H1 (cell line): ENCODE measurements around the gene FGD4. TPM values are rescaled to one million over a fixed set of nuclear protein-coding genes. Genes with fewer than 3 reads are reported as not detected.

Experiments used
- CTCF ChIA-PET: fragments of 300-600 bp; sonication (Branson Sonifier 250); formaldehyde crosslinking; loops from one replicate; lab custom pipeline; 2021; ENCODE audit not compliant: partially characterized antibody; lab: Charles Lee
- POLR2A ChIA-PET: fragments of 300-600 bp; sonication (Branson Sonifier 250); formaldehyde crosslinking; loops from one replicate; lab custom pipeline; 2021; ENCODE audit warnings: inconsistent platforms; ENCODE audit not compliant: partially characterized antibody; lab: Charles Lee
- DNase-seq, 2 experiments: peaks; one replicate each; pipeline versions ENCODE4 v3.0.0 to v3.0.0-alpha.2; 2010 to 2022; ENCODE audit warnings: low spot score in 2 of 2, low read depth in 1 of 2, mixed read lengths in 1 of 2
- FAIRE-seq: peaks from 2 replicates; lab custom pipeline; 2011; peaks lifted over from hg19 to GRCh38; lab: Jason Lieb, UNC
- H2AFZ ChIP-seq: 2 replicates; pipeline ENCODE4 v1.8.1; 2012; ENCODE audit warnings: low read length, inconsistent platforms
- H2AK5ac ChIP-seq: 2 replicates; pipeline ENCODE4 v1.6.1; 2013; ENCODE audit warnings: low read depth, low read length
- H2BK120ac ChIP-seq: replicated peaks from 2 replicates; pipeline ENCODE3; 2013; ENCODE audit warnings: low read depth, low read length, inconsistent platforms
- H2BK12ac ChIP-seq: 2 replicates; pipeline ENCODE4 v1.6.1; 2013; ENCODE audit warnings: low read depth, low read length
- H2BK15ac ChIP-seq: 2 replicates; pipeline ENCODE4 v1.6.1; 2013; ENCODE audit warnings: low read length
- H2BK20ac ChIP-seq: 2 replicates; pipeline ENCODE4 v1.6.1; 2013; ENCODE audit warnings: low read length
- H2BK5ac ChIP-seq: 2 replicates; pipeline ENCODE4 v1.6.1; 2013; ENCODE audit warnings: low read depth, low read length
- H3K14ac ChIP-seq: 2 replicates; pipeline ENCODE4 v1.6.1; 2013; ENCODE audit warnings: inconsistent platforms; ENCODE audit not compliant: insufficient read length
- H3K18ac ChIP-seq: 2 replicates; pipeline ENCODE4 v1.6.1; 2013; ENCODE audit warnings: low read length; ENCODE audit errors: extremely low read depth
- H3K23ac ChIP-seq: 2 replicates; pipeline ENCODE4 v1.6.1; 2013; ENCODE audit warnings: inconsistent platforms; ENCODE audit not compliant: insufficient read length
- H3K23me2 ChIP-seq: 2 replicates; pipeline ENCODE4 v1.6.1; 2013; ENCODE audit warnings: low read depth, low read length
- H3K27ac ChIP-seq: 2 replicates; pipeline ENCODE4 v1.6.1; 2011; ENCODE audit warnings: low read depth, low read length, inconsistent platforms
- H3K27me3 ChIP-seq, 4 experiments: replicated peaks in 1 of 4; 1 replicate in 1 of 4; 2 replicates in 3 of 4; pipeline versions ENCODE4 v1.6.1 to v1.8.1; 2011 to 2013; ENCODE audit warnings: low read length in 3 of 4, mild to moderate bottlenecking in 3 of 4, inconsistent platforms in 2 of 4, mixed read lengths in 2 of 4, moderate library complexity in 1 of 4; ENCODE audit not compliant: control insufficient read depth in 3 of 4, insufficient read depth in 3 of 4; ENCODE audit errors: extremely low read depth in 1 of 4
- H3K36me3 ChIP-seq, 4 experiments: 2 replicates each; pipeline versions ENCODE4 v1.6.1 to v1.8.1; 2011 to 2013; ENCODE audit warnings: mild to moderate bottlenecking in 4 of 4, low read length in 3 of 4, moderate library complexity in 2 of 4, control low read depth in 1 of 4, inconsistent platforms in 1 of 4; ENCODE audit not compliant: insufficient read depth in 4 of 4, control insufficient read depth in 2 of 4
- H3K4ac ChIP-seq: replicated peaks from 2 replicates; pipeline ENCODE3; 2013; ENCODE audit warnings: low read length, low read depth, mixed read lengths, inconsistent platforms; ENCODE audit not compliant: insufficient read length
- H3K4me1 ChIP-seq, 4 experiments: replicated peaks in 1 of 4; 1 replicate in 1 of 4; 2 replicates in 3 of 4; pipeline versions ENCODE4 v1.6.1 to v1.8.1; 2011 to 2013; ENCODE audit warnings: low read length in 3 of 4, inconsistent platforms in 2 of 4, mixed read lengths in 1 of 4; ENCODE audit not compliant: insufficient read depth in 4 of 4, control insufficient read depth in 3 of 4
- H3K4me2 ChIP-seq, 2 experiments: 2 replicates each; pipeline versions ENCODE4 v1.6.1 to v1.8.1; 2011 to 2013; ENCODE audit warnings: low read depth in 2 of 2, low read length in 2 of 2, control low read depth in 1 of 2, inconsistent platforms in 1 of 2, mild to moderate bottlenecking in 1 of 2; ENCODE audit not compliant: insufficient read depth in 1 of 2
- H3K4me3 ChIP-seq, 4 experiments: fragments of 200-600, 300-600 bp in 1 of 4; sonication (generic), shearing (Covaris generic), sonication (Bioruptor Twin) in 1 of 4; 2 replicates each; pipeline versions ENCODE4 v1.5.1 to v1.8.1; 2011 to 2016; ENCODE audit warnings: low read length in 4 of 4, low read depth in 3 of 4, control low read depth in 2 of 4, inconsistent platforms in 2 of 4, mild to moderate bottlenecking in 2 of 4, mixed read lengths in 1 of 4, moderate library complexity in 1 of 4; ENCODE audit not compliant: insufficient read depth in 2 of 4; ENCODE audit errors: extremely low read depth in 1 of 4
- H3K56ac ChIP-seq: replicated peaks from 2 replicates; pipeline ENCODE3; 2013; ENCODE audit warnings: low read depth, mild to moderate bottlenecking, mixed read lengths, low read length, inconsistent platforms; ENCODE audit not compliant: insufficient read length
- H3K79me1 ChIP-seq: 2 replicates; pipeline ENCODE4 v1.6.1; 2013; ENCODE audit warnings: low read depth, low read length, control low read depth
- H3K79me2 ChIP-seq, 2 experiments: 2 replicates each; pipeline versions ENCODE4 v1.6.1 to v1.8.1; 2012 to 2013; ENCODE audit warnings: low read length in 2 of 2, mild to moderate bottlenecking in 2 of 2, inconsistent platforms in 1 of 2; ENCODE audit not compliant: insufficient read depth in 2 of 2, control insufficient read depth in 1 of 2
- H3K9ac ChIP-seq, 4 experiments: replicated peaks in 1 of 4; 1 replicate in 1 of 4; 2 replicates in 3 of 4; pipeline versions ENCODE4 v1.6.1 to v1.8.1; 2011 to 2013; ENCODE audit warnings: low read depth in 3 of 4, low read length in 3 of 4, control low read depth in 2 of 4, mild to moderate bottlenecking in 2 of 4, moderate library complexity in 2 of 4, inconsistent platforms in 1 of 4; ENCODE audit errors: extremely low read depth in 1 of 4
- H3K9me3 ChIP-seq, 2 experiments: 2 replicates each; pipeline versions ENCODE4 v1.6.1 to v1.8.1; 2012 to 2013; ENCODE audit warnings: mild to moderate bottlenecking in 2 of 2, moderate library complexity in 2 of 2, control low read depth in 1 of 2, inconsistent platforms in 1 of 2, low read depth in 1 of 2, low read length in 1 of 2, mixed read lengths in 1 of 2; ENCODE audit not compliant: insufficient read depth in 2 of 2
- H4K20me1 ChIP-seq, 2 experiments: replicated peaks in 1 of 2; 2 replicates each; pipeline versions ENCODE3 to v1.8.1; 2011 to 2013; ENCODE audit warnings: inconsistent platforms in 2 of 2, low read length in 2 of 2, mild to moderate bottlenecking in 1 of 2; ENCODE audit not compliant: insufficient read depth in 2 of 2, control insufficient read depth in 1 of 2
- H4K5ac ChIP-seq: 2 replicates; pipeline ENCODE4 v1.6.1; 2013; ENCODE audit warnings: low read length, low read depth, mixed read lengths, inconsistent platforms; ENCODE audit not compliant: insufficient read length
- H4K8ac ChIP-seq: 2 replicates; pipeline ENCODE4 v1.8.0; 2013; ENCODE audit warnings: mild to moderate bottlenecking, moderate library complexity, low read length, inconsistent platforms; ENCODE audit not compliant: insufficient read depth; ENCODE audit errors: extremely low read depth
- H4K91ac ChIP-seq: replicated peaks from 2 replicates; pipeline ENCODE3; 2013; ENCODE audit warnings: low read length, mixed read lengths, inconsistent platforms; ENCODE audit not compliant: insufficient read length
- BRCA1 ChIP-seq: IDR thresholded peaks from 2 replicates; pipeline ENCODE4 v1.6.1; 2012; ENCODE audit warnings: low read depth, low read length, improper control_type of control experiment
- NRF1 ChIP-seq: IDR thresholded peaks from 2 replicates; pipeline ENCODE4 v1.6.1; 2011; ENCODE audit warnings: mild to moderate bottlenecking, low read depth, low read length, improper control_type of control experiment
- WGBS, 2 experiments: shearing (Covaris generic) in 1 of 2; methylation state at CpG; one replicate each; pipeline versions ENCODE4 v1.1.6 to v1.1.7; 2013 to 2015; ENCODE audit warnings: low lambda C conversion rate in 2 of 2, mixed read lengths in 2 of 2, inconsistent platforms in 1 of 2, low coverage in 1 of 2, missing lambda C conversion rate in 1 of 2; ENCODE audit not compliant: insufficient replicate concordance in 2 of 2, insufficient coverage in 1 of 2, insufficient read length in 1 of 2; ENCODE audit errors: extremely low coverage in 1 of 2, missing lambda C conversion rate in 1 of 2; 5-methylcytosine and 5-hydroxymethylcytosine counted together
- polyA plus RNA-seq, 7 experiments: library from polyadenylated mRNA; depleted of rRNA in 3 of 7; stranded (reverse) in 5 of 7; unstranded in 2 of 7; fragments of >200 nt in 5 of 7; fragments of 200-250 nt in 2 of 7; gene quantifications; 1 replicate in 5 of 7; 2 replicates in 1 of 7; 4 replicates in 1 of 7; pipeline versions ENCODE4 v1.2.1 to v1.2.3, GENCODE V29; 2011 to 2013; ENCODE audit warnings: missing spikeins in 2 of 7, mixed read lengths in 2 of 7
- total RNA-seq: library from RNA; stranded (reverse); fragmentation: NEBNext Ultra II Directional; extraction: Animal tissue kit (Norgen Biotek cat#: 25700); gene quantifications from 2 replicates; pipeline ENCODE4 v1.2.1, GENCODE V29; 2021

FGD4 gene
- total and polyA plus RNA-seq, 2 of the 8 experiments (the other 6 are each of a cell fraction or from before 2014, with no cell fraction given), result 8.5 to 48.2 TPM

GRCh38 chr12:32475724-32476123 lies 76.4 kb downstream of the FGD4 start:
- Histone ChIP-seq H2BK20ac (no peak overlapping the region), H2BK15ac (no peak overlapping the region), H3K9me3 (no peaks in the 10 kb centered on the region), H2AK5ac (no peak overlapping the region), H2BK120ac (no peak overlapping the region), H2BK12ac (no peak overlapping the region), H3K79me1 (peaks cover 11% of the 10 kb centered on the region), H4K5ac (no peak overlapping the region), H3K23ac (no peak overlapping the region), H3K14ac (no peak overlapping the region), H3K4me2 (no peak overlapping the region), H3K9ac (no peak overlapping the region), H4K20me1 (peaks cover 0 to 8% of the 10 kb centered on the region in 2 experiments), H3K23me2 (no peaks in the 10 kb centered on the region), H2BK5ac (no peak overlapping the region), H3K36me3 (peaks cover 0 to 21% (median 0%) of the 10 kb centered on the region in 4 experiments; a peak in 3 of 8 replicates), H3K4me1 (no peaks in the 10 kb centered on the region; a peak in 2 of 7 replicates), H2AFZ (no peak overlapping the region), H3K27ac (no peak overlapping the region), H3K27me3 (no peaks in the 10 kb centered on the region), H4K8ac (no peak overlapping the region), H4K91ac (no peak overlapping the region), H3K4ac (no peak overlapping the region), H3K56ac (no peak overlapping the region), H3K79me2 (peaks cover 0 to 70% of the 10 kb centered on the region in 2 experiments; a peak in 2 of 4 replicates), H3K18ac (no peak overlapping the region), H3K4me3 (no peak overlapping the region)
- WGBS, 2 experiments, result 89% methylated on average over 1 of the region's 1 CpG; no CpG with 5 or more reads in 1 of the 2 experiments
- no peak for TF ChIP-seq BRCA1
- TF ChIP-seq NRF1, result no peak
- DNase-seq (no peak), FAIRE-seq (no peak)
- CTCF ChIA-PET, result interaction anchor here (1.0 to 1.2 kb wide), 3 partner anchors 8 to 182 kb away, joined by 3 to 4 read pairs (median 3); no protein-coding TSS in a partner anchor
- POLR2A ChIA-PET, result interaction anchor here (1.3 to 4.0 kb wide), 2 partner anchors 9 to 13 kb away, joined by 5 to 19 read pairs; no protein-coding TSS in a partner anchor
